Measurements from ENCODE around the gene ZNF664.

GRCh38 chr12:123934016-123934620 is 38.9 kb upstream of the ZNF664 start:
- TF ChIP-seq EZH2 (IDR thresholded peaks at IDR 0.05) (no peak), REST (IDR thresholded peaks at IDR 0.05; ENCODE audit: low read depth) (no peak), ELF1 (IDR thresholded peaks at IDR 0.05; ENCODE audit: borderline replicate concordance, low read depth) (no peak)

All from HCT116 (cell line).